Heart right ventricle (tissue), 16 donors: ENCODE data around the gene ARHGAP32. TPM values are rescaled to one million over a fixed set of nuclear protein-coding genes. Genes with fewer than 3 reads are reported as not detected.

Source experiments
- ATAC-seq, 8 donors: fragments of 200-7000 bp; cut with Tn5 transposase; one replicate each; pipeline ENCODE4 v1.9.1; 2020; ENCODE audit warnings: mild to moderate bottlenecking in 8 of 8, moderate library complexity in 8 of 8, moderate number of reproducible peaks in 1 of 8
- DNase-seq, 2 donors: peaks; one replicate each; pipeline ENCODE4 v3.0.0-alpha.2; 2020
- H3K27ac ChIP-seq, 10 donors: fragments of 200-600 bp; sonication (generic) in 2 of 10; one replicate each; pipeline versions ENCODE4 v1.5.0 to v1.8.0; 2020 to 2022; ENCODE audit warnings: mild to moderate bottlenecking in 3 of 10
- H3K27me3 ChIP-seq, 7 donors: fragments of 200-600 bp; one replicate each; pipeline ENCODE4 v1.8.0; 2021 to 2022; ENCODE audit warnings: mild to moderate bottlenecking in 2 of 7
- H3K36me3 ChIP-seq, 9 donors: fragments of 200-600 bp; sonication (generic) in 1 of 9; one replicate each; pipeline versions ENCODE4 v1.5.0 to v1.8.0; 2020 to 2022; ENCODE audit warnings: mild to moderate bottlenecking in 2 of 9
- H3K4me1 ChIP-seq, 9 donors: fragments of 200-600 bp; sonication (generic) in 1 of 9; one replicate each; pipeline versions ENCODE4 v1.5.0 to v1.8.0; 2020 to 2022; ENCODE audit warnings: mild to moderate bottlenecking in 4 of 9
- H3K4me3 ChIP-seq, 10 donors: fragments of 200-600 bp; sonication (generic) in 2 of 10; one replicate each; pipeline versions ENCODE4 v1.5.0 to v1.8.0; 2020 to 2022; ENCODE audit warnings: mild to moderate bottlenecking in 7 of 10, moderate library complexity in 2 of 10
- H3K9me3 ChIP-seq, 11 donors: fragments of 200-600 bp in 10 of 11; sonication (generic) in 2 of 11; one replicate each; pipeline versions ENCODE4 v1.5.0 to v1.8.0; 2013 to 2022; ENCODE audit warnings: mild to moderate bottlenecking in 2 of 11, control low read depth in 1 of 11, moderate library complexity in 1 of 11
- CTCF ChIP-seq, 9 donors: fragments of 200-600 bp; sonication (generic) in 2 of 9; IDR thresholded peaks; one replicate each; pipeline versions ENCODE4 v1.5.0 to v1.8.0; 2021 to 2022; ENCODE audit warnings: antibody characterized with exemption in 9 of 9, mild to moderate bottlenecking in 5 of 9, moderate library complexity in 1 of 9
- WGBS, 2 donors: extraction: QIAGEN DNeasy Blood & Tissue Kit; methylation state at CpG; one replicate each; pipeline ENCODE4 v1.1.7; 2013; ENCODE audit warnings: inconsistent platforms in 1 of 2; 5-methylcytosine and 5-hydroxymethylcytosine counted together
- intact Hi-C, 10 donors: fragments of 100-400 bp; cut with DNase I; formaldehyde crosslinking; loops; one replicate each; pipeline versions ENCODE4 v1.11.1 to v1.14.2; 2022
- polyA plus RNA-seq, 2 donors: library from polyadenylated mRNA; stranded (reverse); fragments of 200-250 nt; gene quantifications; one replicate each; pipeline ENCODE4 v1.2.3, GENCODE V29; 2013
- total RNA-seq, 10 donors: library from RNA; stranded (reverse); fragmentation: NEBNext Ultra II Directional in 3 of 10; extraction: Animal tissue kit (Norgen Biotek cat#: 25700) in 3 of 10; gene quantifications; one replicate each; pipeline versions ENCODE4 v1.2.1 to v1.2.4, GENCODE V29; 2021 to 2023
- donor health status: Arrhythmogenic right ventricular cardiomyopathy.
- donor health status: ischemic (EF 13 %, LVEDD 7.1; RV severe dilation, severe dysfunction).
- donor health status: healthy with polysubstance abuse.
- donor health status: DM: no; HTN: yes; CAD: no.
- donor health status: DM: no; HTN: no; CAD: no.
- donor health status: ischemic (EF 25% LVEDD 6.9; RV normal size, moderate dysfunction).
- donor health status: ischemic (EF 25% LVEDD 5.7; RV mildly dilated, moderate dysfunction).
- donor health status: healthy.
- donor health status: DM: yes; HTN: yes; CAD: no.
- donor health status: Ischemic cardiomyopathy.
- donor health status: ischemic (EF 35%, LVEDD 5.7; RV mildly dilated, moderate dysfunction).
- donor health status: nonischemic (EF 11% LVEDD 7.7; RV severe dilation, severe dysfunction).
- donor health status: DM: yes; HTN: yes; CAD: no.
- donor health status: PGD.
- donor health status: ischemic (EF 29% LVEDD 5.4; RV normal size, mild dysfunction).
- donor health status: nonischemic (EF 23%, LVEDD 6.1; RV moderate dilation, normal function).

The ARHGAP32 gene
- total and polyA plus RNA-seq, 12 donors = 1.0 to 8.7 (median 4.4) TPM

GRCh38 chr11:128985880-128986279, 206.2 kb downstream of the ARHGAP32 start:
- Histone ChIP-seq H3K27me3 (no peaks in the 10 kb centered on the region), H3K27ac (no peak overlapping the region), H3K4me3 (no peak overlapping the region), H3K36me3 (peaks cover 0 to 34% (median 11%) of the 10 kb centered on the region in 9 donors), H3K4me1 (no peaks in the 10 kb centered on the region), H3K9me3 (peaks cover 0 to 6% (median 0%) of the 10 kb centered on the region in 11 donors)
- no peak for ATAC-seq
- intact Hi-C loops = no loop called here
- DNase-seq = no peak
- 75 to 76% methylated on average over 5 of the region's 5 CpGs for WGBS, 2 donors
- no peak for TF ChIP-seq CTCF (IDR thresholded peaks at IDR 0.05)

DNA sequence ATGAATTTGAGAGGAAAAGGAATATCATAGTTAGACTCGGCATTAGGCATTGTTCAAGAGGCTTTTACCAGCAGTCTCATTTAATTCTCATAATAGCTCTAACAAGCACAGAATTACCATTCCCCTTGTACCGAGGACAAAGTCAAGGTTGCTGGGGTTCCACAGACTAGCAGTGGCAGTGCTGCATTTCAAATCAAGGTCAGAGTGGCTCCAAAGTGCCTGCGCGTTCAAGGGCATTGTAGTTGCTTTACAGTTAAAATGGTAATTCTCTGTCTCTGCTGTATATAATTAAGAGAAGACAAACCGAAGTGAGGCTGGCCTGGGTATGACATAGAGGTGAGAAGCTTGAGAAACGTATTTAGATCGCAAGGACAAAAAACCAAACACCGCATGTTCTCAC, 209.1 kb downstream of the ARHGAP32 start:
- Histone ChIP-seq H3K4me1 (no peaks in the 10 kb centered on the region), H3K27ac (no peak overlapping the region), H3K36me3 (peaks cover 0 to 58% (median 11%) of the 10 kb centered on the region in 9 donors), H3K4me3 (no peak overlapping the region), H3K27me3 (no peaks in the 10 kb centered on the region), H3K9me3 (no peaks in the 10 kb centered on the region)
- WGBS, 2 donors = 89 to 92% methylated on average over 8 of the region's 8 CpGs
- DNase-seq = no peak
- TF ChIP-seq CTCF (IDR thresholded peaks at IDR 0.05) = no peak
- intact Hi-C loops = no loop called here
- ATAC-seq = no peak

- peaks cover 0 to 58% (median 8%) of the 10 kb centered on the region in 9 donors for H3K36me3 ChIP-seq
- no peak for TF ChIP-seq CTCF (IDR thresholded peaks at IDR 0.05)
Observed at GRCh38 chr11:128981254-128981653, 210.9 kb downstream of the ARHGAP32 start.

GRCh38 chr11:128970598-128971190, 221.4 kb downstream of the ARHGAP32 start:
- no peak overlapping the region for H3K4me3 ChIP-seq
- no peaks in the 10 kb centered on the region for H3K9me3 ChIP-seq
- intact Hi-C loops = no loop called here
- H3K4me1 ChIP-seq = peaks cover 0 to 3% (median 0%) of the 10 kb centered on the region in 9 donors
- ATAC-seq (no peak), DNase-seq (no peak)
- H3K36me3 ChIP-seq = peaks cover 0 to 75% (median 2%) of the 10 kb centered on the region in 9 donors
- no peak for TF ChIP-seq CTCF (IDR thresholded peaks at IDR 0.05)
- H3K27ac ChIP-seq = no peak overlapping the region
- 97% methylated on average over 13 of the region's 13 CpGs for WGBS, 2 donors
- no peaks in the 10 kb centered on the region for H3K27me3 ChIP-seq

More at GRCh38 chr11:128981254-128981653, 210.9 kb downstream of the ARHGAP32 start:
- no peak for DNase-seq
- ATAC-seq = no peak
- no peak overlapping the region for H3K4me3 ChIP-seq
- no peaks in the 10 kb centered on the region for H3K9me3 ChIP-seq
- H3K4me1 ChIP-seq = no peaks in the 10 kb centered on the region
- no peak overlapping the region for H3K27ac ChIP-seq
- intact Hi-C loops = no loop called here
- 74 to 79% methylated on average over 7 of the region's 7 CpGs for WGBS, 2 donors
- H3K27me3 ChIP-seq = no peaks in the 10 kb centered on the region
